ENCODE results near the gene NR2C2.
A peak's percentile ranks its signal among the peaks of the same experiment; 100 is the strongest.
"Not testable (repeated sequence)": the region's sequence is repeated elsewhere in the genome, so short reads cannot be mapped to it uniquely, and the experiment has no call there.

The NR2C2 gene

DNA sequence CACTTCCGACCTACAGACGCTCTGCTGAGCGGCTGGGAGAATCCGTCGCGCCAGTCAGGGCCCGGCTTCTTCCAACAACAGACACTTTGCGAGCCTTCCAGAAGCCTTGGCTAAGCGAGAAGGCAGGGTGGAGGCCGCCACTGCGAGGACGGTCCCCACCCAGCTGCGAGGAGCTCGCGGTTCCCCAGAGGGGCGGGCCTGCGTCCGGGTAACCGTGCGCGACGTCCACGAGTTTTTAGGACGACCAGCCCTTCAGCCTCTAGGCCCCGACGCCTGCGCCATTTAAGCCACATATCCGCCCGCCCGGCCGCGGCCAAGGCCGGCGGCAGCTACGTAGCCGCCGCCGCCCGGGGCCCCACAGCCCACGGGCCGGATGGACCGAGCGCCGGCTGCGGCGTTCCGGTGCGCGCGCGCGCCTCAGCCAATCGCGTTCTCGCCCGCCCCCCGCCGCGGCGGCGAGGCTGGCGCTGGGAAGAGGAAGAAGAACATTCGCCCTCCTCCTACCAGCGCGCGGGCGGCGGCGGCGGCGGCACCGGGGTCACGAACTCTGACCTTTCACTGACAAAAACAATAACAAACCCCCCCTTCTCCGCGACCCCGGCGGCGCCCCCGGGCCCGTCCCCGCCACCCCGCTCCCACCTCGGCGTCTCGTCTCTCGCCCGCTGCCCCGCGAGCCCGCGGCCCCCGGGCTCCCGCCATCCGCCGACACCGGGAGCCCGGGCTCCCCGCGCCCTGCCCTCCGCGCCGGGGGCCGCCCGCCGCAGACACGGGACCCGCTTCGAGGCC is at the start of gene NR2C2:
NR2C2 (plus strand) TSS at position 484 of the 786 bp plus-strand sequence. CDS start 56,332 bp downstream, outside the sequence.
- FAIRE-seq, result peak; percentile 88
- peak; percentile 74 for DNase-seq (ENCODE audit: extremely low spot score, insufficient read length, low read depth)

- DNase-seq (ENCODE audit: extremely low spot score, insufficient read length, low read depth), result no peak
- FAIRE-seq, result no peak
Measured at GRCh38 chr3:14898929-14899328, 48.5 kb upstream of the NR2C2 start.

DNA sequence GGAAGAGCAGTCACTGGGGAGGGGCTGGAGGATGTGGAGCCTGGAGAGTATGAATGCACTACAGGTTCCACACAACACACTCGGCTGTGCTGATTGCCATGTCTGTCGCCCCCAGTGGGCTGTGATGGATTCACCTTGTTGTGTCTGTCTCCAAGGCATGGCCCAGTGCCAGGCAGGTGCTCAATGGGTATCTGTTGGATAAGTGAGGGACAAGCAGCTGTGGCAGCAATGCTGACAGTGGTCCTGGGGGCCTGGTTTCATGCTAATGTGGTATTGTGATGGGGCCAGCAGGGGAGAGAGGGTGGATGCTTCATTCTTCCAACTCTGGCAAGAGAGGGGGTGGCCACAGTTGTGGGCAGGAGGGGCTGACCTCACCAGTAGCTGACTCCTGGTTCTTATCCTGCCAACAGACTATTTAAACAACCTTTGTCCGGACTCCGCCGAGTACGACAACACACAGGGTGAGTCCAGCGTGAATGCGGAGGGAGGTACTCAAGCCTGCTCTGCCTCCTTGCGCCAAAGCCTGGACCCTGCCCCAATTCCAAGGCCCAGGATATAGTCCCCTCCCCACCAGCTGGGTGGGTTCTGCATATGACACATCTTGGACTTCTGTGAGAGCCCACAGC is 47.3 kb upstream of the NR2C2 start:
- no peak for DNase-seq (ENCODE audit: extremely low spot score, insufficient read length, low read depth)
- no peak for FAIRE-seq

- no peak for FAIRE-seq
- no peak for DNase-seq (ENCODE audit: extremely low spot score, insufficient read length, low read depth)
Measured at GRCh38 chr3:14900881-14901873, 46.2 kb upstream of the NR2C2 start.

DNA sequence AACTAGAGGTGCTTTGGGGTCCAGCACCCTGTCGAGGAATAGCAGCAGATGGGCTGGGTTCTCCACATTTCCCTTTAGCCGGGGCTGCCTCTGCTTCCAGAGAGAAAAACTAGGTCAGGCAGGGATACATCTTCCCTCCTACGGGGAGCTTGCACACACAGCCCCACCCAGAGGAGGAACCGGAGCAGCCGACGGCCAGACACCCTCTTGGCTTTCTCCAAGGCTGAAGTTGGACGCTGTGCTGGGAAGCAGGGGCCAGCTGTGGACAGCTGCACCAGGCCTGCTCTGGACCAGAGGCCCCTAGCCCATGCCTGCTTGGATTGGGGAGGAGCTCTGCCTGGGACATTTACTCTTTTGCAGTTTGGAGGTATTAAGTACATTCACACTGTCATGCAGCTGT is 44.7 kb upstream of the NR2C2 start:
- FAIRE-seq (no peak), DNase-seq (ENCODE audit: extremely low spot score, insufficient read length, low read depth) (no peak)

- DNase-seq (ENCODE audit: extremely low spot score, insufficient read length, low read depth), result not testable (repeated sequence)
Measured at GRCh38 chr3:14903501-14903900, 43.9 kb upstream of the NR2C2 start.

GRCh38 chr3:14905055-14905657 is 42.2 kb upstream of the NR2C2 start:
- DNase-seq (ENCODE audit: extremely low spot score, insufficient read length, low read depth), result no peak
- FAIRE-seq, result no peak

More at GRCh38 chr3:14903501-14903900, 43.9 kb upstream of the NR2C2 start:
- not testable (repeated sequence) for FAIRE-seq

DNA sequence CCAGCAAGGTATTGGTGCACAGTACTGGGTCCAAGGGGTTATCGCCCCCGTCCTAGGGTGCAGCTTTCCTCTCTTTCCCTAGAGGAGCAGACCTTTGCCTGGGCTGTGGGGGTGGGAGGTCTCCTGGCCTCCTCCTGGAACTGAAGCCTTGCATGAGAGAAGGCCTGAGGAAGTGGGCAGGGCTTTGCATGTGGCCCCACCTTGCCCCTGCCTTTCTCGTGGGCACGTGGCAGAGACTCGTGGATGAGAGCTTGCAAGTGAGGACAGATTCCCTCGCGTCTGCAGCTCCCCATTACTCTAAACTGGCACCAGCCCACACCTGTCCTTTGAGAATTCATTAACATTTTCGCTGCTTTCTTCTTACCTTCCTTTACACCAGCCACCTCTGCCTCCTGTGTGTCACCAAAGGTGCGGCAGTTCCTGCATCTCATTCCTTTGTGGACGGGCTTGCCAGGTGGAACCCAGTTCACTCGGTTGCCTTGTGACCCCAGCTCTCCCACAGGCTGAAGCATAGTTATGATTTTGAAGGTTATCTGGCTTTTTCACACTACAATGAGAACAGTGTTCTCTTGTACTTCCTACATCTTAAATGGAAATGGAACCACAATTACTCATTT is 40.9 kb upstream of the NR2C2 start:
- FAIRE-seq (no peak), DNase-seq (ENCODE audit: extremely low spot score, insufficient read length, low read depth) (no peak)

DNA sequence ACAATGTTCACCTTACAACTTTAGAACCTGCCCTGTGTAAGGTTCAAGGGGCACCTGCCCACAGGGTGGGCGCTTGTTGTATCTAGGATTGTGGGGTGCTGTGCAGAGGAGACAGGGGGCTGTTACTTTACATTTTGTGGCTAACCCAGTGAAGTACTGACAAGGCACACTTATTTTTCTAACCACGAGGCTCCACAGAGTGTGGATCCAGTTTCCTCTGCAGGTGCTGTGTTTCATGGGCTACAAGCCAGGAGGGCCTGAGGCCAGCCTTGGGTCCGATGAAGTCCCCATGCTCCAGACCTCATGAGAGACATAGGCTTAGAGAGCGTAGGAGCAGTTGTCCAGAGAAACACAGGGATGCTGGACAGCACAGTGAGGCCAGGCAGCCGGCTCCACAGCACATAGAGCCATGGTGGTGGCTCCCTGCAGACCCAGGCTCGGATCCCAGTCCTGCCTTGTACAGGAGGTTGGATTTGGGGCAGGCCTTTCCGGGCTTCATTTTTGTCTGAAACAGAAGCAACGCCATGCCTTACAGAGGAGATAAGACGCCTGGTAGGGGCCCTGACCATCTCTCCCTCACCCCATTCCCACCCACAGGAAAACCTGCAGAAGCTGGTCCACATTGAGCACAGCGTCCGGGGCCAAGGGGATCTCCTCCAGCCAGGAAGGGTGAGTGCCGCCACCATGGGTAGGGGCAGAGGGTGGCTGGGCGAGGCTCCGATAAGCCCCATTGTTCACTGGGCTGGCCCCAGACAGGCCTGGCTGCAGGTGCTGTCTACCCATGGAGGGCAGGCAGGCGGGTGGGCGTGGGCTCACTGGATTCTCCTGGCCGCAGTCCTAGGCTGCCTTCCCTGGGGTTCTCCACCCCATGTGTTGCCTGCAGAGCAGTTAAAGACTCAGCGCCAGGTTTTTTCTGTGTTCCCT is 40.1 kb upstream of the NR2C2 start:
- DNase-seq (ENCODE audit: extremely low spot score, insufficient read length, low read depth) (no peak), FAIRE-seq (no peak)

GRCh38 chr3:14909250-14909649 is 38.1 kb upstream of the NR2C2 start:
- FAIRE-seq (no peak), DNase-seq (ENCODE audit: extremely low spot score, insufficient read length, low read depth) (no peak)

GRCh38 chr3:14911651-14912050 is 35.7 kb upstream of the NR2C2 start:
- DNase-seq (ENCODE audit: extremely low spot score, insufficient read length, low read depth) (no peak), FAIRE-seq (no peak)

GRCh38 chr3:14913071-14913925 is 34.1 kb upstream of the NR2C2 start:
- DNase-seq (ENCODE audit: extremely low spot score, insufficient read length, low read depth) (no peak), FAIRE-seq (no peak)

DNA sequence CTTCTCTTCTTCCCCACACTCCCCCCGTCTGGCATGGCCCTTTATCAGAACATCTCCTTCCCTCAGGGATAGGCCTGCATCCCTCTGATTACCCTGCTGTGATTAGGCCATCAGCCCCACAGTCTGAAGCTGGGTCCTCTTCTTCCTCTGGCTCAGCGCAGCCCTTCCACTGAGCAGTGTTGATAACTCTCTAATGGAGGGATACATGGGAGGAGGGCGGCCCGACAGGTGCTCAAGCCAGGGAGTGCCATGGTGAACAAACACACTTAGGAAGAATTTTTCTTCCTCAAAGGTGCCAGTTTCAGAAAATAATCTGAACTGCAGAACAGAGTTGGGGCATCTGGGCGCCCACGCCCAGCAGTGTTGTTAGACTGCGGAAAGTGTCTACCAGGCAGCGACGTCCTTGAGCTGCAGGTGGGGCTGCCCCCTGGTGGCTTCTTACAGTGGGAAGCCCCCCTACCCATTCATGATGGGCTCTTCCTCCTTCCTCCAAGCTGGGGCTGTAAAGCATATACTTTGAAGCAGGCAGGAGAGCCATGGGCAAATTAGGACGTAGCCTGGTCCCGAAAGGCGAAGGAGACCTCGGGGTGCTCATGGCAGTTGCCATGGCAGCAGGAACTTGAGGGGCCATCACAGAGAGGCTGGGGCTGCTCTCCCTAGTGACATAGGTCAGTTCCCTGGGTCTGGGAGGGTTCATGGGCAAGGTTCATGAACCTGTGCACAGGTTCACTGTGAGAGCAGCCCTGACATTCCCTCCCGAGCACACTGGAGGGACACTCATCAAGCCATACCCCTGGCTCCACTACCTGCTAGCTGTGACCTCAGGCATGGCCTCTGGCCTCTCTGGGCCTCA is 33.2 kb upstream of the NR2C2 start:
- no peak for FAIRE-seq

DNA sequence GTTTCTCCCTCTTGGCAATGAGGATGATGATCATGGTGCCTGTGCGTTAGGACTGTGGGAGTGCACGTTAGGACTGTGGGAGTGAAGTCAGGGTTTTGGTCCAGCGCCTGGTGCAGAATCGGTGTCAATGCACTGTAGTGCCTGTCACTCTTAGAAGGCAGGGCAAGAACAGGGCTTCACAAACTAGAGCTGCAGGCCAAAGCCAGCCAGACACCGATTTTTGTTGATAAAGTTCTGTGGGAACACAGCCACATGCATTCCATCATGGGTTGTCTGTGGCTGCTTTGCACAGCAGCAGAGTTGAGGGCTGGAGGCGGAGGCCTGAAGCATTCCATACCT is 32.6 kb upstream of the NR2C2 start:
- no peak for DNase-seq (ENCODE audit: extremely low spot score, insufficient read length, low read depth)
- no peak for FAIRE-seq

More for the DNA sequence above, 33.2 kb upstream of the NR2C2 start:
- DNase-seq (ENCODE audit: extremely low spot score, insufficient read length, low read depth), result no peak

- no peak for DNase-seq (ENCODE audit: extremely low spot score, insufficient read length, low read depth)
- FAIRE-seq, result no peak
Measured at GRCh38 chr3:14915636-14916222, 31.7 kb upstream of the NR2C2 start.

DNA sequence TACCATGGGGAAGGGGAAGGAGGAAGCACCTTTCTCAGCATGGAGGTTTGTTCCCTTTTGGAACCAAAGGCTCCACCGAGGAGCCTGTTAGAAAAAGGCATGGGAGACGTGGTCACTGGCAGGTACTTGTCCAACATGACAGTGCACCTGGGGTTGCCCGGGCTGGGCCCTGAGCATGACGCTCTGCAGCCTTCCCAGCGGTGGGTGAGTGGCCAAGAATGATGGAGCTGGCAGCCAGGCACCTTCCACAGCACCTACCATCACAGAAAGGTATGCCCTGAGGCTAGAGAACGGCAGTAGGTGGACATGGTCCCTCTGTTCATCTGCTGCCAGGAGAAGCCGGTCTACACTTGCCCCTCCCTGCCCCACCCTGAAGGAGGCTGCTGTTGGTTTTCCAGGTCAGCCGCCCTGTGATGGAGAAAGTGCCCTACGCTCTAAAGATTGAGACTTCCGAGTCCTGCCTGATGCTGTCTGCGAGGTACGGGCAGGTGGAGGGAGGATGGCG is 29.0 kb upstream of the NR2C2 start:
- no peak for DNase-seq (ENCODE audit: extremely low spot score, insufficient read length, low read depth)
- no peak for FAIRE-seq

Measured in GM18507 (cell line).